Fibroblast of lung (primary cell): ENCODE data around the gene ULBP2.

Source experiments
- EZH2 ChIP-seq: IDR thresholded peaks from 2 replicates; pipeline ENCODE4 v1.5.1; 2012; ENCODE audit warnings: low read length, control low read depth, mild to moderate bottlenecking; ENCODE audit errors: missing control alignments
- TF ChIP-seq, protein P1 (sequence below), 2 donors: IDR thresholded peaks in 1 of 2; conservative IDR thresholded peaks in 1 of 2; 1 replicate in 1 of 2; 2 replicates in 1 of 2; pipeline ENCODE4 v1.5.1; 2011 to 2012; ENCODE audit warnings: low read length in 2 of 2, control low read depth in 1 of 2, inconsistent platforms in 1 of 2, low read depth in 1 of 2, mild to moderate bottlenecking in 1 of 2

DNA sequence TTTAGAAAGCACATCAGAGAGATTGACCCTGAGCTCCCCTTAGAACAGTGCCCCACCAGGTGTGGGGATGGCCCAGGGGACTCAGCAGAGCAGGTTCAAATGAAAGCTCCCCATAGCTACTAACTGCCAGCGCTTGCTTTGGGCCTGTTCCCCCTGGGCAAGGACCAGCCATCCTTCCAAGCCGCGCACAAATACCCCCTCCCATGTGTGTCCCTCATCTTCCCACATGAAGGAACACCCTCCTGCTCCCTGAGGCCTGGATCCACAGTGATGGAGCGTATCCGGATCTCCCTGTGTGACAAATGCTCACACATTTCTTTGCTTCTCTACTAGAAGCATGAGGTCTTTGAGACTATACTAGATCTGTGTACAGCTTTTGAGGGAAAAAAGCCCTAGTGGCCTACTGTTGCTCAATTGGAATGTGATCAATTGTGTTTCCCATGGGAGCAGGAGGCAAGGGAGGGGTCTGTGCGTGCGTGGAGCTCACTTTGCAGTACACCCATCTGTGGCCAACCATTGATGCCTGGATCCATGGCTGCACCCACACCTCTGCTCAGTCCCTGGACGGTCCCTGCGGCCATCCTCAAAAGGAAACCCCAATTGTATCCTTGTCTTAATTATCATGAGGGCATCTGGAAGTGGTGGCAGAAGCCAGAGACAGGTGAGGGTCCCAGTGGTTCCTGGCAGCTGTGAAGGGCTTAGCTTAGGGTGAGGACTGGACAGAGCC is 17.4 kb upstream of the ULBP2 start:
- TF ChIP-seq EZH2 = no peak
- TF ChIP-seq, protein P1, sequence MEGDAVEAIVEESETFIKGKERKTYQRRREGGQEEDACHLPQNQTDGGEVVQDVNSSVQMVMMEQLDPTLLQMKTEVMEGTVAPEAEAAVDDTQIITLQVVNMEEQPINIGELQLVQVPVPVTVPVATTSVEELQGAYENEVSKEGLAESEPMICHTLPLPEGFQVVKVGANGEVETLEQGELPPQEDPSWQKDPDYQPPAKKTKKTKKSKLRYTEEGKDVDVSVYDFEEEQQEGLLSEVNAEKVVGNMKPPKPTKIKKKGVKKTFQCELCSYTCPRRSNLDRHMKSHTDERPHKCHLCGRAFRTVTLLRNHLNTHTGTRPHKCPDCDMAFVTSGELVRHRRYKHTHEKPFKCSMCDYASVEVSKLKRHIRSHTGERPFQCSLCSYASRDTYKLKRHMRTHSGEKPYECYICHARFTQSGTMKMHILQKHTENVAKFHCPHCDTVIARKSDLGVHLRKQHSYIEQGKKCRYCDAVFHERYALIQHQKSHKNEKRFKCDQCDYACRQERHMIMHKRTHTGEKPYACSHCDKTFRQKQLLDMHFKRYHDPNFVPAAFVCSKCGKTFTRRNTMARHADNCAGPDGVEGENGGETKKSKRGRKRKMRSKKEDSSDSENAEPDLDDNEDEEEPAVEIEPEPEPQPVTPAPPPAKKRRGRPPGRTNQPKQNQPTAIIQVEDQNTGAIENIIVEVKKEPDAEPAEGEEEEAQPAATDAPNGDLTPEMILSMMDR (conservative IDR thresholded peaks at IDR 0.05 in 1 of 2, IDR thresholded peaks at IDR 0.05 in 1 of 2; ENCODE audit: low read depth in 1 of 2, low read length in 2 of 2) = no peak
